MM.1S (cell line): ENCODE data around the gene TXLNA.

Experiments
- CTCF ChIP-seq: fragments of 300-600 bp; sonication (generic); IDR thresholded peaks from 2 replicates; pipeline ENCODE4 v1.5.1; 2016; ENCODE audit warnings: antibody characterized with exemption, low read length, mixed read lengths
- EZH2 ChIP-seq: fragments of 300-600 bp; sonication (generic); optimal IDR thresholded peaks from 2 replicates; pipeline ENCODE3; 2017; ENCODE audit warnings: low read depth, mild to moderate bottlenecking, antibody characterized with exemption, low read length, mixed read lengths
- EZH2phosphoT487 ChIP-seq: fragments of 300-600 bp; sonication (generic); IDR thresholded peaks from 2 replicates; pipeline ENCODE4 v1.6.1; 2018; ENCODE audit warnings: antibody characterized with exemption, low read length

- TF ChIP-seq CTCF (no peak), EZH2 (no peak), EZH2phosphoT487 (no peak)
Measured at GRCh38 chr1:32208469-32208868, 29.0 kb downstream of the TXLNA start.
